Uterus (tissue), 2 donors: Measurements from ENCODE around the gene DMRTB1.

Experiments
- CTCF ChIP-seq, 4 experiments: fragments of 200-600 bp in 2 of 4; fragments of 450-650 bp in 2 of 4; sonication (generic) in 2 of 4; IDR thresholded peaks; one replicate each; pipeline ENCODE4 v1.5.1; 2016 to 2019; ENCODE audit warnings: antibody characterized with exemption in 4 of 4, mild to moderate bottlenecking in 2 of 4, moderate library complexity in 1 of 4
- POLR2A ChIP-seq, 2 donors: fragments of 450-650 bp; IDR thresholded peaks; one replicate each; pipeline ENCODE4 v1.6.1; 2016; ENCODE audit warnings: antibody characterized with exemption in 2 of 2, mild to moderate bottlenecking in 1 of 2, moderate library complexity in 1 of 2

DNA sequence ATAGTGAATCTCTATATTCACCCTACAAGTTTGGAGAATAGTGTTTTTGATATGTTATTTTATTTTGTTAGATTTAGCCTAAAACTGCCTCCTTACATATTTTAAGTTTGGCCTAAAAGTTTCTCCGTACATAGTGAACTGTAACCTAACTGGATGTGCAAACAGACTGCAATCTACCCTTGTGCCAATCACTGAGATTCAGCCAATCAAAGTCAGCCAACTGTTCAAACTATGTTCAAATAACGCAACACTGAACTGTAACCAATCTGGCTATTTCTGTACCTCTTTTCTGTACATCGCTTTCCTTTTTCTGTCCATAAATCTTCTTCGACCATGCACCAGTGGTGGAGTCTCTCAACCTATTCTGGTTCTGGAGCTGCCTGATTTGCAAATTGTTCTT is 11.8 kb upstream of the DMRTB1 start:
- TF ChIP-seq CTCF (IDR thresholded peaks at IDR 0.05): no peak
- no peak for TF ChIP-seq POLR2A (IDR thresholded peaks at IDR 0.05)
